GM12801 (cell line): ENCODE results near the gene KCNMA1.

ENCODE experiments used
- CTCF ChIP-seq: IDR thresholded peaks from one replicate; pipeline ENCODE4 v1.5.1; 2011; ENCODE audit warnings: control low read depth; ENCODE audit not compliant: insufficient read length; ENCODE audit errors: extremely low read depth

KCNMA1 gene

GRCh38 chr10:77386365-77386764, 251.2 kb downstream of the KCNMA1 start:
- no peak for TF ChIP-seq CTCF

GRCh38 chr10:77385315-77385714, 252.3 kb downstream of the KCNMA1 start:
- TF ChIP-seq CTCF: no peak

- TF ChIP-seq CTCF: no peak
These were observed 253.6 kb downstream of the KCNMA1 start for GRCh38 chr10:77383861-77384553.

- no peak for TF ChIP-seq CTCF
These were observed 255.9 kb downstream of the KCNMA1 start for GRCh38 chr10:77381750-77382149.

GRCh38 chr10:77380723-77381122, 256.9 kb downstream of the KCNMA1 start:
- no peak for TF ChIP-seq CTCF

GRCh38 chr10:77380191-77380590, 257.4 kb downstream of the KCNMA1 start:
- no peak for TF ChIP-seq CTCF

- no peak for TF ChIP-seq CTCF
These were observed 258.9 kb downstream of the KCNMA1 start for GRCh38 chr10:77378366-77379349.
